GM12891 (cell line): ENCODE results near the gene SLC25A30.

Experiments
- POLR2A ChIP-seq: IDR thresholded peaks from 2 replicates; pipeline ENCODE4 v1.6.1; 2011; ENCODE audit warnings: low read depth, low read length, control low read depth
- POLR2AphosphoS5 ChIP-seq: IDR thresholded peaks from 2 replicates; pipeline ENCODE4 v1.6.1; 2011; ENCODE audit warnings: low read depth, low read length, control low read depth

- TF ChIP-seq POLR2AphosphoS5 (no peak), POLR2A (no peak)
Measured at GRCh38 chr13:45370922-45371406, 47.2 kb downstream of the SLC25A30 start.
